Measurements from ENCODE around the gene ODF2. TPM values are rescaled to one million over a fixed set of nuclear protein-coding genes. Genes with fewer than 3 reads are reported as not detected.

The ODF2 gene
- total RNA-seq, 1 experiment from 2014 or later: 36.8 TPM

GRCh38 chr9:128494108-128494745 is 38.4 kb downstream of the ODF2 start:
- H3K4me1 ChIP-seq (ENCODE audit: control insufficient read depth, insufficient read depth, low read length): no peaks in the 10 kb centered on the region
- TF ChIP-seq POLR2AphosphoS5 (IDR thresholded peaks at IDR 0.05; ENCODE audit: low read depth, low read length): no peak
- no peak for TF ChIP-seq CTCF (IDR thresholded peaks at IDR 0.05)
- no peak for DNase-seq (ENCODE audit: low read depth, low spot score)
- no peak overlapping the region for H3K4me3 ChIP-seq (ENCODE audit: low read depth in 2 of 2, low read length in 2 of 2)
- in situ Hi-C loops (cut with HindIII; ENCODE audit: low pct_unique_long_range_greater_than_20kb, low sequenced_read_pairs) (no loop called here), intact Hi-C loops (cut with micrococcal nuclease; ENCODE audit: unreplicated experiment) (no loop called here)
- ChIA-PET CTCF (no interaction called here), POLR2A (no interaction called here)
- BruUV-seq (replicated peaks): no TSS peak
- no peaks in the 10 kb centered on the region for H3K27me3 ChIP-seq (ENCODE audit: control insufficient read depth, insufficient read depth, low read length)
- no peak overlapping the region for H3K27ac ChIP-seq (ENCODE audit: low read length)
- H3K9me3 ChIP-seq (ENCODE audit: control insufficient read depth, insufficient read depth, low read depth, low read length): no peaks in the 10 kb centered on the region
- ATAC-seq: no peak
- peaks cover 2% of the 10 kb centered on the region for H3K36me3 ChIP-seq (ENCODE audit: control insufficient read depth, insufficient read depth, low read length)

GRCh38 chr9:128494746-128495129 is 38.9 kb downstream of the ODF2 start:
- TF ChIP-seq REST (IDR thresholded peaks at IDR 0.05; ENCODE audit: insufficient read depth in 1 of 2, low read depth in 2 of 2, low read length in 1 of 2) (no peak), SIN3A (IDR thresholded peaks at IDR 0.05; ENCODE audit: borderline replicate concordance, insufficient read depth, low read depth, low read length) (no peak), POLR2AphosphoS5 (IDR thresholded peaks at IDR 0.05; ENCODE audit: low read depth, low read length) (no peak), TCF7L2 (IDR thresholded peaks at IDR 0.05; ENCODE audit: low read depth, low read length) (no peak), CTCF (IDR thresholded peaks at IDR 0.05) (no peak)
- peaks cover 2% of the 10 kb centered on the region for H3K36me3 ChIP-seq (ENCODE audit: control insufficient read depth, insufficient read depth, low read length)
- no peaks in the 10 kb centered on the region for H3K27me3 ChIP-seq (ENCODE audit: control insufficient read depth, insufficient read depth, low read length)
- POLR2A ChIA-PET: no interaction called here
- in situ Hi-C loops (cut with HindIII; ENCODE audit: low pct_unique_long_range_greater_than_20kb, low sequenced_read_pairs): no loop called here
- intact Hi-C loops (cut with micrococcal nuclease; ENCODE audit: unreplicated experiment): no loop called here
- H3K27ac ChIP-seq (ENCODE audit: low read length): no peak overlapping the region
- DNase-seq (ENCODE audit: low read depth, low spot score): no peak
- CTCF ChIA-PET: no interaction called here
- no peak for ATAC-seq
- H3K9me3 ChIP-seq (ENCODE audit: control insufficient read depth, insufficient read depth, low read depth, low read length): no peaks in the 10 kb centered on the region
- no TSS peak for BruUV-seq (replicated peaks)
- no peak overlapping the region for H3K4me3 ChIP-seq (ENCODE audit: low read depth in 2 of 2, low read length in 2 of 2)
- no peaks in the 10 kb centered on the region for H3K4me1 ChIP-seq (ENCODE audit: control insufficient read depth, insufficient read depth, low read length)

All from Panc1 (cell line).